H1 (cell line): ENCODE data around the gene VPS52. TPM values are rescaled to one million over a fixed set of nuclear protein-coding genes. Genes with fewer than 3 reads are reported as not detected.

ENCODE experiments used
- ATF3 ChIP-seq: IDR thresholded peaks from 2 replicates; pipeline ENCODE4 v1.6.1; 2011; ENCODE audit warnings: low read depth, mild to moderate bottlenecking, low read length; ENCODE audit not compliant: insufficient read depth
- BACH1 ChIP-seq: IDR thresholded peaks from 2 replicates; pipeline ENCODE4 v1.6.1; 2012; ENCODE audit warnings: low read length, improper control_type of control experiment
- CEBPB ChIP-seq: IDR thresholded peaks from 2 replicates; pipeline ENCODE4 v1.6.1; 2012; ENCODE audit warnings: low read depth, low read length
- CREB1 ChIP-seq: IDR thresholded peaks from 2 replicates; pipeline ENCODE4 v1.6.1; 2012; ENCODE audit warnings: inconsistent platforms
- CTBP2 ChIP-seq: IDR thresholded peaks from 2 replicates; pipeline ENCODE4 v1.7.0; 2011; ENCODE audit warnings: borderline replicate concordance, mild to moderate bottlenecking, moderate library complexity, mixed read lengths, low read length; ENCODE audit not compliant: insufficient read depth, insufficient read length
- EGR1 ChIP-seq: IDR thresholded peaks from 2 replicates; pipeline ENCODE4 v1.6.1; 2011; ENCODE audit warnings: low read depth, low read length, borderline replicate concordance
- EZH2 ChIP-seq: fragments of 200-600 bp; sonication (generic); IDR thresholded peaks from 2 replicates; pipeline ENCODE4 v1.7.1; 2012; ENCODE audit warnings: low read depth, mild to moderate bottlenecking, moderate library complexity, low read length, inconsistent platforms; ENCODE audit not compliant: severe bottlenecking
- FOSL1 ChIP-seq: IDR thresholded peaks from 2 replicates; pipeline ENCODE4 v1.6.1; 2011; ENCODE audit warnings: mild to moderate bottlenecking, low read depth, low read length, moderate library complexity; ENCODE audit not compliant: insufficient read depth
- HDAC2 ChIP-seq, 2 experiments: fragments of 300-600 bp in 1 of 2; sonication (generic) in 1 of 2; IDR thresholded peaks; 2 replicates each; pipeline ENCODE4 v1.6.1; 2011 to 2012; ENCODE audit warnings: low read depth in 2 of 2, low read length in 2 of 2, mild to moderate bottlenecking in 2 of 2, moderate library complexity in 2 of 2, borderline replicate concordance in 1 of 2, inconsistent platforms in 1 of 2
- HDAC6 ChIP-seq: IDR thresholded peaks from one replicate; pipeline ENCODE4 v1.7.1; 2012; ENCODE audit warnings: low read depth, mild to moderate bottlenecking, inconsistent platforms, low read length, moderate library complexity
- JUND ChIP-seq: IDR thresholded peaks from 2 replicates; pipeline ENCODE4 v1.6.1; 2011; ENCODE audit warnings: mild to moderate bottlenecking, improper control_type of control experiment, low read length
- KDM5A ChIP-seq: fragments of 200-600 bp; IDR thresholded peaks from 2 replicates; pipeline ENCODE4 v1.7.1; 2012; ENCODE audit warnings: mild to moderate bottlenecking, low read length, inconsistent platforms, mixed read lengths
- PHF8 ChIP-seq: fragments of 200-600 bp; sonication (generic); conservative IDR thresholded peaks from 2 replicates; pipeline ENCODE4 v1.7.1; 2012; ENCODE audit warnings: low read depth, mild to moderate bottlenecking, inconsistent platforms, low read length, moderate library complexity
- POLR2A ChIP-seq, 2 experiments: IDR thresholded peaks; 1 replicate in 1 of 2; 2 replicates in 1 of 2; pipeline ENCODE4 v1.6.1; 2011; ENCODE audit warnings: low read depth in 2 of 2, low read length in 2 of 2, mild to moderate bottlenecking in 2 of 2; ENCODE audit errors: control extremely low read depth in 1 of 2
- POLR2AphosphoS5 ChIP-seq: IDR thresholded peaks from 2 replicates; pipeline ENCODE4 v1.6.1; 2011; ENCODE audit warnings: low read depth, low read length
- POU5F1 ChIP-seq: IDR thresholded peaks from 2 replicates; pipeline ENCODE4 v1.6.1; 2011; ENCODE audit warnings: low read depth, mild to moderate bottlenecking, low read length, moderate library complexity
- RFX5 ChIP-seq: IDR thresholded peaks from 2 replicates; pipeline ENCODE4 v1.6.1; 2011; ENCODE audit warnings: low read depth, low read length, improper control_type of control experiment, borderline replicate concordance
- RXRA ChIP-seq: IDR thresholded peaks from 2 replicates; pipeline ENCODE4 v1.6.1; 2011; ENCODE audit warnings: low read depth, mild to moderate bottlenecking, low read length, moderate library complexity; ENCODE audit not compliant: insufficient read depth
- SIRT6 ChIP-seq: IDR thresholded peaks from one replicate; pipeline ENCODE4 v1.7.1; 2012; ENCODE audit warnings: low read length, inconsistent platforms
- SIX5 ChIP-seq: IDR thresholded peaks from 2 replicates; pipeline ENCODE4 v1.6.1; 2011; ENCODE audit warnings: mild to moderate bottlenecking, low read depth, low read length
- SP2 ChIP-seq: IDR thresholded peaks from 2 replicates; pipeline ENCODE4 v1.6.1; 2012; ENCODE audit warnings: mild to moderate bottlenecking, low read length, inconsistent platforms
- SP4 ChIP-seq: IDR thresholded peaks from 2 replicates; pipeline ENCODE4 v1.6.1; 2012; ENCODE audit warnings: low read length, inconsistent platforms
- TAF1 ChIP-seq: IDR thresholded peaks from 2 replicates; pipeline ENCODE4 v1.6.1; 2011; ENCODE audit warnings: mild to moderate bottlenecking, low read depth, low read length
- YY1 ChIP-seq: IDR thresholded peaks from 2 replicates; pipeline ENCODE4 v1.6.1; 2011; ENCODE audit warnings: low read depth, mild to moderate bottlenecking, low read length
- ZNF274 ChIP-seq: IDR thresholded peaks from 2 replicates; pipeline ENCODE4 v1.7.0; 2012; ENCODE audit warnings: low read length, borderline replicate concordance; ENCODE audit errors: extremely low read depth
- polyA plus RNA-seq, 7 experiments: library from polyadenylated mRNA; depleted of rRNA in 3 of 7; stranded (reverse) in 5 of 7; unstranded in 2 of 7; fragments of >200 nt in 5 of 7; fragments of 200-250 nt in 2 of 7; gene quantifications; 1 replicate in 5 of 7; 2 replicates in 1 of 7; 4 replicates in 1 of 7; pipeline versions ENCODE4 v1.2.1 to v1.2.3, GENCODE V29; 2011 to 2013; ENCODE audit warnings: missing spikeins in 2 of 7, mixed read lengths in 2 of 7
- total RNA-seq: library from RNA; stranded (reverse); fragmentation: NEBNext Ultra II Directional; extraction: Animal tissue kit (Norgen Biotek cat#: 25700); gene quantifications from 2 replicates; pipeline ENCODE4 v1.2.1, GENCODE V29; 2021

Gene VPS52
- total and polyA plus RNA-seq, 2 of the 8 experiments (the other 6 are each of a cell fraction or from before 2014, with no cell fraction given): 36.5 to 86.3 TPM

GRCh38 chr6:33208091-33208967 is 63.3 kb downstream of the VPS52 start, which contains the start of gene RING1 (continued):
- TF ChIP-seq CREB1: peak; percentile 93
- TF ChIP-seq HDAC2 (IDR thresholded peaks at IDR 0.05; ENCODE audit: borderline replicate concordance in 1 of 2, low read depth in 2 of 2, low read length in 2 of 2): peak in 1 of 2 experiments; percentile 78; a peak in 1 of 4 replicates
- TF ChIP-seq SIRT6: no peak
- no peak for TF ChIP-seq SP4
- peak; percentile 60; the same call in 1 of the 2 replicates for TF ChIP-seq BACH1
- no peak for TF ChIP-seq JUND
- peak; percentile 11 for TF ChIP-seq EZH2
- TF ChIP-seq SIX5: no peak
- no peak for TF ChIP-seq SP2
- no peak for TF ChIP-seq RFX5
- no peak for TF ChIP-seq ZNF274
- TF ChIP-seq PHF8: peak; percentile 69
- TF ChIP-seq POU5F1: no peak
- TF ChIP-seq POLR2A (IDR thresholded peaks at IDR 0.05; ENCODE audit: control extremely low read depth in 1 of 2, low read depth in 2 of 2, low read length in 2 of 2): peak in 1 of 2 experiments; percentile 43; a peak in 1 of 3 replicates
- 0 out of 2 replicates have a peak, but pooled peaks have one; percentile 28 for TF ChIP-seq EGR1
- TF ChIP-seq FOSL1: no peak
- TF ChIP-seq POLR2AphosphoS5: peak; percentile 55
- no peak for TF ChIP-seq RXRA
- TF ChIP-seq HDAC6: no peak
- no peak for TF ChIP-seq CEBPB
- TF ChIP-seq CTBP2: no peak
- TF ChIP-seq YY1: peak; percentile 88
- no peak for TF ChIP-seq ATF3
- 0 out of 2 replicates have a peak, but pooled peaks have one; percentile 41 for TF ChIP-seq TAF1
- no peak for TF ChIP-seq KDM5A
